CD4-positive, alpha-beta T cell treated with Interleukin-15 for 1 hour (primary cell): ENCODE data around the gene DAB2IP.

Source experiments
- DNase-seq: peaks from one replicate; pipeline ENCODE4 v3.0.0-alpha.2; 2020

DAB2IP gene

GRCh38 chr9:121748727-121749423 lies 97.4 kb downstream of the DAB2IP start:
- no peak for DNase-seq

- no peak for DNase-seq
Measured at GRCh38 chr9:121749614-121750013, 98.2 kb downstream of the DAB2IP start.

GRCh38 chr9:121750259-121750714 lies 98.9 kb downstream of the DAB2IP start:
- no peak for DNase-seq

GRCh38 chr9:121750715-121751623 lies 99.5 kb downstream of the DAB2IP start:
- no peak for DNase-seq

- DNase-seq, result no peak
Measured at GRCh38 chr9:121751686-121752445, 100.4 kb downstream of the DAB2IP start.

- DNase-seq, result no peak
Measured at GRCh38 chr9:121752929-121753328, 101.5 kb downstream of the DAB2IP start.

GRCh38 chr9:121753802-121754654 lies 102.6 kb downstream of the DAB2IP start:
- DNase-seq, result no peak

- DNase-seq, result no peak
Measured at GRCh38 chr9:121754655-121755436, 103.4 kb downstream of the DAB2IP start.

GRCh38 chr9:121755581-121755980 lies 104.1 kb downstream of the DAB2IP start:
- DNase-seq, result no peak

- DNase-seq, result no peak
Measured at GRCh38 chr9:121756474-121757280, 105.2 kb downstream of the DAB2IP start.

- DNase-seq, result no peak
Measured at GRCh38 chr9:121757281-121757585, 105.8 kb downstream of the DAB2IP start.

GRCh38 chr9:121758693-121759092 lies 107.3 kb downstream of the DAB2IP start:
- no peak for DNase-seq

- DNase-seq, result no peak
Measured at GRCh38 chr9:121759996-121760395, 108.6 kb downstream of the DAB2IP start.

- DNase-seq, result no peak
Measured at GRCh38 chr9:121760571-121760970, 109.1 kb downstream of the DAB2IP start.

GRCh38 chr9:121763131-121763530 lies 111.7 kb downstream of the DAB2IP start:
- no peak for DNase-seq

- DNase-seq, result no peak
Measured at GRCh38 chr9:121763561-121764370, 112.3 kb downstream of the DAB2IP start.

- DNase-seq, result no peak
Measured at GRCh38 chr9:121764371-121764730, 112.9 kb downstream of the DAB2IP start.

- no peak for DNase-seq
Measured at GRCh38 chr9:121765021-121765950, 113.9 kb downstream of the DAB2IP start.
